GM12872 (cell line): ENCODE data around the gene CCDC71L.

Source experiments
- TF ChIP-seq, protein P1 (sequence below): IDR thresholded peaks from 3 replicates; pipeline ENCODE4 v1.5.1; 2011; ENCODE audit warnings: low read depth, mild to moderate bottlenecking, low read length, moderate library complexity; ENCODE audit not compliant: insufficient read depth

The CCDC71L gene

DNA sequence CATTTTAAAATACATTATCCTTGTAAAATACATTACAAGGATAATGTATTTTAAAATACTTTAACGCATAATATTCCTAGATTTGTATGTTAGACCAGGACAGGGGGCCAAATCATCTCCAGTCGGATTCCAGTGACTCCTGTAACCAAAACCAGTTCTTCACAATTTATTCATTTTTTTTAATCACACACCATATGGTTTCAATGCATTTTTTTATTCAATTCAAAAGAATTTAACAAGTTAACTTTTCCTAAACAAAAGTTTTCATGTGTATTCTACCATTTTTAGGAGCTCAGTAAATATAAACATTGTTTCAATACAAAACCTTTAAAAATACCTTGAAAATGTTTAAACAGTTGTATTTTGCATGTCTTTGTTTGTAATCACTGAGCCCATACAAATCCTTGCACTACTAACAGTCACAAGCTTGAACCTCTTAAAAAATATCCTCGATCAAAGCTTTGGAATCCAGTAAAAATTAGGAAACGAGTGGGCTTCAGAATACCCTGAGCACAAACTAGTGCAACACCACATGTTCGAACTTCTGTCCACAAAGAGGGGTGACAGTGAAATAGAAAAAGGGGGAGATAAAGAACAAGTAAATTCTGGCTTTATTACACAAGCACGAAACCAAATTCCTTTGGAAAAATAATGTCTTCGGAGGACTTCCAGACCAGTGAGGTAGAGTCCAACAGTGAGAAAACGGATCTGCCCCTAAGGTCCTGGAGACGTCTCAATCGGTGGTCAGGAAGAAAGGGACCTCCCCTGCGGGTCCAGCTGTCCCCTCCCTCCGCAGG is 1.6 kb downstream of the CCDC71L start:
- TF ChIP-seq, protein P1, sequence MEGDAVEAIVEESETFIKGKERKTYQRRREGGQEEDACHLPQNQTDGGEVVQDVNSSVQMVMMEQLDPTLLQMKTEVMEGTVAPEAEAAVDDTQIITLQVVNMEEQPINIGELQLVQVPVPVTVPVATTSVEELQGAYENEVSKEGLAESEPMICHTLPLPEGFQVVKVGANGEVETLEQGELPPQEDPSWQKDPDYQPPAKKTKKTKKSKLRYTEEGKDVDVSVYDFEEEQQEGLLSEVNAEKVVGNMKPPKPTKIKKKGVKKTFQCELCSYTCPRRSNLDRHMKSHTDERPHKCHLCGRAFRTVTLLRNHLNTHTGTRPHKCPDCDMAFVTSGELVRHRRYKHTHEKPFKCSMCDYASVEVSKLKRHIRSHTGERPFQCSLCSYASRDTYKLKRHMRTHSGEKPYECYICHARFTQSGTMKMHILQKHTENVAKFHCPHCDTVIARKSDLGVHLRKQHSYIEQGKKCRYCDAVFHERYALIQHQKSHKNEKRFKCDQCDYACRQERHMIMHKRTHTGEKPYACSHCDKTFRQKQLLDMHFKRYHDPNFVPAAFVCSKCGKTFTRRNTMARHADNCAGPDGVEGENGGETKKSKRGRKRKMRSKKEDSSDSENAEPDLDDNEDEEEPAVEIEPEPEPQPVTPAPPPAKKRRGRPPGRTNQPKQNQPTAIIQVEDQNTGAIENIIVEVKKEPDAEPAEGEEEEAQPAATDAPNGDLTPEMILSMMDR: no peak

DNA sequence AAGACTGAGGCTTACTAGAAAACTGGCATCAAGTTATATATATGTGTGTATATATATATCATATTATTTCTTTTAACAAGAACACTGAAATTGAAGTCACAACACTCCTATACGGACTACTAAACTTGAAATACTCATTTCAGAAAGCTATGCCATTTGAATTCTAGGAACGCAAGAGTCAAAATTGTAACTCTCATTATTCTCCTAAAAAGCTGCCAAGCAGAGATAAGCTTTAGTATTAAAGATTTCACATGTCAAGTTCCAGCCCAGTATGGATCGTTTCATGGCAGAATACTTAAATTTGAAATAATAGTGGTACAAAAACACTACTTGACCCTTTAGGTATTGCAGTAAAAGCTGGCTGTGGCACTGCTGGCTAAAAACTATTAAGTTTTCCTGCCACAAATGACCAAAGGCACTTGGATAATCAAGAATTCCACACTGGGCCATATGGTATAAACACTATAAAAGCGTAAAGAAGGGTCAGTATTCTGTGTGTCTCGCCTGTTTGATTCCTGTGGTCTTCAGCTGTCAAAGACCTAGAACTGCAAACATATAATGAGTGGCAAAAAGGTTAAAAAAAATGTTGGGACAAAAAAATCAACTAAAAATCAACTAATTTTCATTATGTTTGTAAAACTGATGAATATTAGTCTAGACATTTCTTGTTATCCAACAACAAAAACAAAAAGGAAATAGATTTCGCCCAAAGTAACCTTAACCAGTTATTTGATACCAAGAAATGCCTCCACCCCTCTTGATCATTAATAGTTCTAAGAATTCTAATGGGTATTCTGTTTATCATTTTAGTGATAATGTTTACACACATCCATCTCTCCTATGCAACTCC is 2.4 kb downstream of the CCDC71L start:
- TF ChIP-seq, protein P1: no peak

DNA sequence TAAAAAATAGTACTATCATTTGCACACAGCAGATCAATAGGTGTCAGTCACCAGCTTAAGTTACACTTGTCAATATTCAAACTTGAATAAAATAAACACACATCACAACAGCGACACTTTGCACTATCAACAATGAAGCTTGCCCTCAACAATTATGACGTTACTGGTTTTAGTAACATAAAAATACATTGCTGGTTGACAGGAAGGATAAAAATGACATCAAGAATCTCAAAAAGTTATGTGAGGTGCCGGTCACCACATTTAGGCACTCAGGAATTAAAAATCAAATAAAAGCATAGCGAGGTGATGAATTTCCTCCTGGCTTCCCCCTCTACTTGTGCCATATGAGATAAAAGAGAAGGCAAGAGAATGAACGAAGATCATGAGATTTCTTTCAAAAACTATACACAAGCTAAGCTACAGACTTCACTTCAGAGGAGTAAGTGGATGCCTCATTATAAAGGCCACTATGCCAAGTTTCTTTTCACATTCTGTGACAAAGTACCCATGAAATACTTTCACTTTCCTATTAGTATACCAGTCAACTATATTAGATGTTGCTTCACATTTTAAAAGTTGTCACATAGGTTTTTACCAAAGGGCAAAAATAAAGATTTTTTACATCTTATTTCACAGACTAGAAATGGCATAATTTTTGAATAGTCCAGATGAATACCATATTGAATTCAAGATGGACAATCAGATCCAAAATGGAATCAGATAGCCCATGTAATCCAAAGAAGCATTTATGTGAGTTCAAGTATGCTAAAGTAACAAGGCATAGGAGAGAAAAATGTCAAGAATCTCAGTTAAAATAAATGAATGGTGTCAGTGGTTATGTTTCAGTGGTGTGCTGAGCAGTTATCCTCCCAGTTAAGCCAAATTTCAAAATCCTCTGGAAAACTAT is 3.6 kb downstream of the CCDC71L start:
- TF ChIP-seq, protein P1: no peak

DNA sequence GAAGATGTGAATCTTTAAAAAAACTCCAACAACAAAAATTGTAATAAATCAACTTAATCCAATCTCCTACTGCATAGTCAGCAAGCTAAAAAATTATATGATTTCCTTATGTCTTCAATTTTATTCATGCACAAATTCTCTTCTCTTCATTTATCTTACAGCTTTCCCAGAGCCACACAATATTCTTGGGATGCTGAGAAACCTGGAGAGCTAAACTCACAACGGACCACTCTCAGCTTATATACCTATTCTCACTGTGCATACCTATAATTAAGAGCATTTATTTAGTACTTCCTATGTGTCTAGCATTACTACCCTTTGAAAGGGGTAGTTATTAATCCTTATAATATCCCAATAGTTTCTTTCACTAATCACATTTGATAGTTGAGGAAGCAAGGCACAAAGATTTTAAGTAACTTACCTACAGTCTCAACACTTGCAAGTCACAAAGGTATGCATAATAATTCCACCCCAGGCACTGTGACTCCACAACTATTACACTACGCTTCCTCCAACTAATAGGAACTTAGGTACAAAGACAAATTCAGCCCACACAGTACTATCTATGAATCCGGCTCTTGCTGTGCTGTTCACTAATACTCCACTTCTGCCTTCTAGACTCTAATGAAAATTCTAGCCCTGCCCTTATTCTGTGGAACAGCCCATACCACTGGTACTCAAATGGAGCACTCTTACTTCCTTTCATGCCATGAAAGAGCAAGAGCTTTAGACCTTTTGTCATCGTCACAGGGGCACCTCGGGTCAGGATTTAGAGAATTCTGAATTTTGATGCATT is 5.1 kb downstream of the CCDC71L start:
- TF ChIP-seq, protein P1: no peak

DNA sequence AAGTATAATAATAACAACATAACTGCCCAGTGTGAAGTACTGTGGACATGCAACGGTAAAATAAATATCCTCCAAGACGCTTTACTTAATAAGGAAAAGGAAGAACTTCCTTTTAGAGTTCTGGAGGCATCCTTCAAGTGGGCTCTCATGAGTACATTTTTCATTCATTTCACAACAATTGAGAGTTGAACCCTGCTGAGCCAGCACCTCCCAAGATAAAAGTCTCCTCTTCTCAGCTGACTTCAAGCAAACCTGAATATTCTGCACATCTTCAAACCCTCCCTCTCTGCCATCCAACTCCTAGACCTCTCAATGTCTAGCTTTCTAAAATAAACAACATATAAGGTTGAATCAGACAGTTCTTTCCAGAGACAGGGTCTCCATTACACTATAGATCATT is 7.5 kb downstream of the CCDC71L start:
- TF ChIP-seq, protein P1: no peak

DNA sequence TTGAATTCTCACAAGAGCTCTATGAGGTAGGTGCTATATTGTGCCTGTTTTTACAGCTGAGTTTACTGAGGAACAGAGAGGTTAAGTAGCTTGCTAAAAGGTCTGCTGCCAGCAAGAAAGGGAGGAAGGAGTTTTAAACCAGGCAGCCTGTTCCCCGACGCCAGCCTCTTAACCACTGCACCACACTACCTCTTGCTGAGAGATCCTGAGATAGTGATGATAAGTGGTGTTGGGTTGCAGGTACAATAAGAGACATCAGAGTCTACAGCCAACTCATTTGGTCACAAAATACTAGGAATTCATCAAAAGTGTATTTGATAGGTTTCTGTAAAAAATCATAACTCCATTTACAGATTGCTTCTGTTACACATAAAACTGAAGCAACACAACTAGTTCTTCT is 8.0 kb downstream of the CCDC71L start:
- TF ChIP-seq, protein P1: no peak
